HepG2 (cell line): ENCODE data around the gene EEF1AKMT3. TPM values are rescaled to one million over a fixed set of nuclear protein-coding genes. Genes with fewer than 3 reads are reported as not detected.

Experiments used
- ATAC-seq: fragments of 200-7000 bp; cut with Tn5 transposase; 3 replicates; pipeline ENCODE4 v1.9.1; 2020; ENCODE audit warnings: mild to moderate bottlenecking, moderate library complexity
- BruUV-seq: library from RNA; stranded (reverse); fragments of 400-500 nt; replicated peaks from 2 replicates; lab custom pipeline; 2021; lab: Mats Ljungman, UMichigan
- CTCF ChIA-PET: fragments of 300-600 bp; formaldehyde crosslinking; extraction: SDS; loops from one replicate; lab custom pipeline; 2021; ENCODE audit warnings: low total read pairs, inconsistent platforms, low intra/inter-chr PET ratio; lab: Yijun Ruan, JAX
- POLR2A ChIA-PET: fragments of 350-600 bp; sonication (Branson Sonifier 250); formaldehyde crosslinking; loops from one replicate; lab custom pipeline; 2020; ENCODE audit warnings: antibody characterized with exemption, inconsistent platforms; lab: Yijun Ruan, JAX
- DNase-seq: peaks from one replicate; pipeline ENCODE4 v3.0.0-alpha.2; 2015; ENCODE audit warnings: low spot score
- FAIRE-seq: peaks from 3 replicates; lab custom pipeline; 2011; peaks lifted over from hg19 to GRCh38; lab: Jason Lieb, UNC
- H2AFZ ChIP-seq: one replicate; pipeline ENCODE4 v1.6.1; 2011; ENCODE audit warnings: low read length, inconsistent platforms
- H3K27ac ChIP-seq: fragments of 300-600 bp; 3 replicates; pipeline ENCODE4 v1.8.0; 2011; ENCODE audit warnings: mixed run types, mild to moderate bottlenecking, mixed read lengths, low read length, inconsistent platforms; ENCODE audit not compliant: insufficient read depth; ENCODE audit errors: extremely low read length
- H3K27me3 ChIP-seq, 2 experiments: fragments of 200-600 bp in 1 of 2; 2 replicates in 1 of 2; 3 replicates in 1 of 2; pipeline versions ENCODE4 v1.6.0 to v1.8.0; 2011; ENCODE audit warnings: low read length in 2 of 2, mild to moderate bottlenecking in 2 of 2, moderate library complexity in 2 of 2, inconsistent platforms in 1 of 2; ENCODE audit not compliant: insufficient read depth in 2 of 2, control insufficient read depth in 1 of 2
- H3K36me3 ChIP-seq, 2 experiments: fragments of 200-600 bp in 1 of 2; replicated peaks in 1 of 2; 2 replicates in 1 of 2; 3 replicates in 1 of 2; pipeline versions ENCODE4 v1.5.1 to v1.8.0; 2011; ENCODE audit warnings: low read length in 2 of 2, inconsistent platforms in 1 of 2; ENCODE audit not compliant: insufficient read depth in 2 of 2, control insufficient read depth in 1 of 2
- H3K4me1 ChIP-seq: 2 replicates; pipeline ENCODE4 v1.5.1; 2012; ENCODE audit warnings: low read length, inconsistent platforms; ENCODE audit not compliant: insufficient read depth
- H3K4me2 ChIP-seq: 2 replicates; pipeline ENCODE4 v1.6.0; 2011; ENCODE audit warnings: low read depth, low read length, inconsistent platforms
- H3K4me3 ChIP-seq, 3 experiments: fragments of 200-600 bp in 1 of 3; sonication (generic), shearing (Covaris generic) in 1 of 3; replicated peaks in 1 of 3; 2 replicates each; pipeline ENCODE4 v1.5.1; 2011 to 2016; ENCODE audit warnings: low read length in 3 of 3, inconsistent platforms in 2 of 3, low read depth in 2 of 3, mild to moderate bottlenecking in 2 of 3, control low read depth in 1 of 3, mixed read lengths in 1 of 3; ENCODE audit not compliant: insufficient read depth in 1 of 3
- H3K79me2 ChIP-seq: one replicate; pipeline ENCODE4 v1.6.1; 2011; ENCODE audit warnings: low read length, inconsistent platforms; ENCODE audit not compliant: insufficient read depth
- H3K9ac ChIP-seq: 2 replicates; pipeline ENCODE4 v1.6.0; 2011; ENCODE audit warnings: mild to moderate bottlenecking, low read depth, low read length, inconsistent platforms; ENCODE audit not compliant: insufficient read depth
- H3K9me3 ChIP-seq: 2 replicates; pipeline ENCODE4 v1.5.1; 2012; ENCODE audit warnings: mild to moderate bottlenecking, low read length
- H4K20me1 ChIP-seq: 2 replicates; pipeline ENCODE4 v1.6.0; 2011; ENCODE audit warnings: inconsistent platforms, mild to moderate bottlenecking, low read length, moderate library complexity; ENCODE audit not compliant: insufficient read depth
- CBX1 ChIP-seq: IDR thresholded peaks from one replicate; pipeline ENCODE4 v1.6.1; 2016; ENCODE audit warnings: antibody characterized with exemption, low read depth
- DNMT1 ChIP-seq: sonication (generic); formaldehyde crosslinking; IDR thresholded peaks from 2 replicates; pipeline ENCODE4 v1.5.1; 2020; ENCODE audit warnings: mild to moderate bottlenecking, missing genetic modification reagents
- GABPA ChIP-seq, 2 experiments: IDR thresholded peaks; 2 replicates each; pipeline ENCODE4 v1.6.1; 2011 to 2016; ENCODE audit warnings: low read depth in 2 of 2, low read length in 1 of 2, missing biosample characterization in 1 of 2, missing genetic modification characterization in 1 of 2
- HNRNPK ChIP-seq: fragments of 200-400 bp; formaldehyde crosslinking; IDR thresholded peaks from 2 replicates; pipeline ENCODE4 v1.6.1; 2018; ENCODE audit warnings: low read length, low read depth, moderate library complexity, mild to moderate bottlenecking; ENCODE audit not compliant: poor library complexity, severe bottlenecking
- HOXA7 ChIP-seq: sonication (generic); formaldehyde crosslinking; IDR thresholded peaks from 2 replicates; pipeline ENCODE4 v1.8.1; 2022; ENCODE audit warnings: mild to moderate bottlenecking, missing genetic modification reagents, moderate library complexity
- MEIS2 ChIP-seq: sonication (generic); formaldehyde crosslinking; IDR thresholded peaks from 2 replicates; pipeline ENCODE4 v1.9.0; 2021; ENCODE audit warnings: mild to moderate bottlenecking, missing genetic modification reagents
- MIXL1 ChIP-seq: IDR thresholded peaks from 2 replicates; pipeline ENCODE4 v1.6.1; 2016
- MXD3 ChIP-seq: IDR thresholded peaks from 2 replicates; pipeline ENCODE4 v1.6.1; 2016; ENCODE audit warnings: mild to moderate bottlenecking, missing biosample characterization, missing genetic modification reagents
- POLR2G ChIP-seq: fragments of 200-400 bp; formaldehyde crosslinking; IDR thresholded peaks from 2 replicates; pipeline ENCODE4 v1.6.1; 2018; ENCODE audit warnings: mild to moderate bottlenecking, low read depth, low read length, moderate library complexity
- YEATS4 ChIP-seq: sonication (generic); formaldehyde crosslinking; IDR thresholded peaks from 2 replicates; pipeline ENCODE4 v1.4.0; 2020; ENCODE audit warnings: missing genetic modification reagents, borderline replicate concordance
- ZNF136 ChIP-seq: sonication (generic); formaldehyde crosslinking; IDR thresholded peaks from 2 replicates; pipeline ENCODE4 v1.8.1; 2022; ENCODE audit warnings: low read depth, mild to moderate bottlenecking, moderate library complexity, missing genetic modification reagents
- ZNF333 ChIP-seq: sonication (generic); formaldehyde crosslinking; IDR thresholded peaks from 2 replicates; pipeline ENCODE4 v1.4.0; 2020; ENCODE audit warnings: mild to moderate bottlenecking, missing genetic modification reagents, borderline replicate concordance
- ZNF570 ChIP-seq: sonication (generic); formaldehyde crosslinking; IDR thresholded peaks from 2 replicates; pipeline ENCODE4 v1.4.0; 2020; ENCODE audit warnings: mild to moderate bottlenecking, missing genetic modification reagents, borderline replicate concordance
- ZNF737 ChIP-seq: sonication (generic); formaldehyde crosslinking; IDR thresholded peaks from 2 replicates; pipeline ENCODE4 v1.5.0; 2020; ENCODE audit warnings: missing genetic modification reagents, mild to moderate bottlenecking, borderline replicate concordance
- ZNF772 ChIP-seq: sonication (generic); formaldehyde crosslinking; IDR thresholded peaks from 2 replicates; pipeline ENCODE4 v1.5.0; 2020; ENCODE audit warnings: mild to moderate bottlenecking, missing genetic modification reagents
- ZNF850 ChIP-seq: sonication (generic); formaldehyde crosslinking; conservative IDR thresholded peaks from 2 replicates; pipeline ENCODE4 v1.9.0; 2021; ENCODE audit warnings: mild to moderate bottlenecking, missing genetic modification reagents
- ZSCAN20 ChIP-seq: sonication (generic); formaldehyde crosslinking; IDR thresholded peaks from 2 replicates; pipeline ENCODE4 v1.4.0; 2020; ENCODE audit warnings: missing genetic modification reagents, mild to moderate bottlenecking, borderline replicate concordance
- ZZZ3 ChIP-seq: sonication (generic); formaldehyde crosslinking; IDR thresholded peaks from 2 replicates; pipeline ENCODE4 v1.4.0; 2020; ENCODE audit warnings: missing genetic modification reagents, mild to moderate bottlenecking, borderline replicate concordance
- WGBS: methylation state at CpG from one replicate; pipeline ENCODE4 v1.1.6; 2017; ENCODE audit warnings: low lambda C conversion rate; 5-methylcytosine and 5-hydroxymethylcytosine counted together
- in situ Hi-C: cut with HindIII; loops from 2 replicates; pipeline ENCODE4 v1.10.0; 2017; ENCODE audit warnings: low pct_unique_long_range_greater_than_20kb; ENCODE audit not compliant: extremely low pct_ligation_motif_present
- intact Hi-C: fragments of 100-400 bp; cut with micrococcal nuclease; formaldehyde crosslinking; loops from one replicate; pipeline ENCODE4 v1.10.0; 2022; ENCODE audit not compliant: unreplicated experiment
- polyA plus RNA-seq, 8 experiments: library from polyadenylated mRNA; depleted of rRNA in 3 of 8; stranded (reverse) in 7 of 8; unstranded in 1 of 8; fragments of >200 nt; fragmentation: Illumina TruSeq in 4 of 8; extraction: Trizol in 4 of 8; gene quantifications; 2 replicates each; pipeline versions ENCODE4 v1.2.1 to v1.2.3, GENCODE V29; 2011 to 2016; ENCODE audit warnings: low read depth in 4 of 8, missing spikeins in 1 of 8, mixed read lengths in 1 of 8; ENCODE audit not compliant: insufficient read depth in 1 of 8
- total RNA-seq, 5 experiments: library from RNA; depleted of rRNA; stranded (reverse); fragments of >200 nt; fragmentation: Illumina TruSeq; extraction: Trizol; gene quantifications; 2 replicates each; pipeline ENCODE4 v1.2.3, GENCODE V29; 2016; ENCODE audit warnings: low read depth in 1 of 5
- TF ChIP-seq, protein P1 (sequence below): fragments of 450-650 bp; IDR thresholded peaks from 2 replicates; pipeline ENCODE4 v1.6.1; 2016

EEF1AKMT3 gene
- total and polyA plus RNA-seq, 2 of the 13 experiments (the other 11 are each of a cell fraction or from before 2014, with no cell fraction given): 4.7 to 11.4 TPM

- TF ChIP-seq ZNF772 (CRISPR knock-in tag) (0 out of 2 replicates have a peak, but pooled peaks have one; percentile 39), HOXA7 (no peak), DNMT1 (0 out of 2 replicates have a peak, but pooled peaks have one; percentile 21), ZNF136 (no peak), HNRNPK (no peak), GABPA (IDR thresholded peaks at IDR 0.05; ENCODE audit: low read depth, low read length) (peak; percentile 50), GABPA (CRISPR knock-in tag; IDR thresholded peaks at IDR 0.05; ENCODE audit: low read depth) (no peak), ZNF333 (CRISPR knock-in tag) (0 out of 2 replicates have a peak, but pooled peaks have one; percentile 24), CBX1 (no peak)
- TF ChIP-seq, protein P1, sequence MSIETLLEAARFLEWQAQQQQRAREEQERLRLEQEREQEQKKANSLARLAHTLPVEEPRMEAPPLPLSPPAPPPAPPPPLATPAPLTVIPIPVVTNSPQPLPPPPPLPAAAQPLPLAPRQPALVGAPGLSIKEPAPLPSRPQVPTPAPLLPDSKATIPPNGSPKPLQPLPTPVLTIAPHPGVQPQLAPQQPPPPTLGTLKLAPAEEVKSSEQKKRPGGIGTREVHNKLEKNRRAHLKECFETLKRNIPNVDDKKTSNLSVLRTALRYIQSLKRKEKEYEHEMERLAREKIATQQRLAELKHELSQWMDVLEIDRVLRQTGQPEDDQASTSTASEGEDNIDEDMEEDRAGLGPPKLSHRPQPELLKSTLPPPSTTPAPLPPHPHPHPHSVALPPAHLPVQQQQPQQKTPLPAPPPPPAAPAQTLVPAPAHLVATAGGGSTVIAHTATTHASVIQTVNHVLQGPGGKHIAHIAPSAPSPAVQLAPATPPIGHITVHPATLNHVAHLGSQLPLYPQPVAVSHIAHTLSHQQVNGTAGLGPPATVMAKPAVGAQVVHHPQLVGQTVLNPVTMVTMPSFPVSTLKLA: peak; percentile 72
Measured at GRCh38 chr12:57764662-57765002, 7.8 kb upstream of the EEF1AKMT3 start (continued).

DNA sequence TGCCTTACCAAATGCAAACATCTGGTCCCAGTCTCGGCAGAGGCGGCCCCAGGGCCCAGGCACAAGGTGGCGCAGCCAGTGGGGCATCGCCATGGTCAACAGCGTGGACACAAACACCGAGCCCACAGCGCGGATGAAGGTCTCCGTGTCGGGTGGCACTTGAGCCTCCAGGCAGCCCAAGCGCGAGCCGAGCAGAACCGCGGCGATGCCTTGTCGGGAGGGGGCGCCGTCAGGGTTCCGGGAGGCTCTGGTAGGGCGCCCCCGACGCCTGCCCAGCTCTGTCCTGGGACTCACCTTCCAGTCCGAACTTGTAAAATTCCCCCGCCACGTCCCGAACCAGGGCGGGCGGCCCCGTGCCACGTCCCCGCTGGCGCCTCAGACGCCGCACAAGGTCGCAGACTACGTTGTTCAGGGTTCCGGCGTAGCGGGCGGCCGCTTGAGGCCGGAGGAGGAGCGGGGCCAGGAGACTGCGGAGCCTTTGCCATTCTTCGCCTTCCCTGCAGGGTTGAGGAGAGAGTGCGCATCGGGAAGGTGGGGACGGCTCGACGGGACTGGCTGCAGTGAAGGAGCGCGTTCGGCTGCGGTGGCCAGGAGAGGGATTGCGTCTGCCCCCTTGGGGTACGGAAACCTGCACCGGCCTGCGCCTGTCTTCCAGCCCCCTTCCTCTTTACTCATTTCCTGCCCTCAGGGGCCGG lies 7.3 kb upstream of the EEF1AKMT3 start:
- in situ Hi-C loops (no loop called here), intact Hi-C loops (no loop called here)
- Histone ChIP-seq H3K27ac (no peak overlapping the region), H3K4me2 (peak overlapping the region; percentile 95), H3K79me2 (no peaks in the 10 kb centered on the region), H3K36me3 (peaks cover 11 to 18% of the 10 kb centered on the region in 2 experiments), H3K27me3 (peaks cover 0 to 6% of the 10 kb centered on the region in 2 experiments; a peak in 1 of 5 replicates), H2AFZ (peak overlapping the region; percentile 8), H3K4me1 (peaks cover 37% of the 10 kb centered on the region), H3K4me3 (peak overlapping the region; percentile 53 to 78 (median 60)), H3K9ac (peak overlapping the region; percentile 50), H4K20me1 (no peaks in the 10 kb centered on the region), H3K9me3 (no peaks in the 10 kb centered on the region)
- no TSS peak for BruUV-seq
- CTCF ChIA-PET: interaction anchor here (1.1 to 1.3 kb wide), 2 partner anchors 8 to 140 kb away, joined by 3 to 4 read pairs; no protein-coding TSS in a partner anchor
- POLR2A ChIA-PET: interaction anchor here (1.4 kb wide), 1 partner anchor 9 kb away, joined by 9 read pairs; no protein-coding TSS in a partner anchor
- 11% methylated on average over 29 of the region's 60 CpGs for WGBS
- ATAC-seq (peak; percentile 85), FAIRE-seq (no peak), DNase-seq (peak; percentile 40)
- TF ChIP-seq ZSCAN20 (CRISPR knock-in tag) (no peak), ZZZ3 (no peak), YEATS4 (CRISPR knock-in tag) (peak; percentile 72; the same call in 1 of the 2 replicates), MEIS2 (CRISPR knock-in tag) (0 out of 2 replicates have a peak, but pooled peaks have one; percentile 45), MIXL1 (CRISPR knock-in tag) (no peak), ZNF850 (CRISPR knock-in tag) (no peak), ZNF737 (CRISPR knock-in tag) (no peak), POLR2G (peak; percentile 47; the same call in 1 of the 2 replicates), ZNF570 (CRISPR knock-in tag) (no peak), MXD3 (no peak)
